ENCODE data around the gene TTC23.
A peak's percentile ranks its signal among the peaks of the same experiment; 100 is the strongest.

The TTC23 gene

DNA sequence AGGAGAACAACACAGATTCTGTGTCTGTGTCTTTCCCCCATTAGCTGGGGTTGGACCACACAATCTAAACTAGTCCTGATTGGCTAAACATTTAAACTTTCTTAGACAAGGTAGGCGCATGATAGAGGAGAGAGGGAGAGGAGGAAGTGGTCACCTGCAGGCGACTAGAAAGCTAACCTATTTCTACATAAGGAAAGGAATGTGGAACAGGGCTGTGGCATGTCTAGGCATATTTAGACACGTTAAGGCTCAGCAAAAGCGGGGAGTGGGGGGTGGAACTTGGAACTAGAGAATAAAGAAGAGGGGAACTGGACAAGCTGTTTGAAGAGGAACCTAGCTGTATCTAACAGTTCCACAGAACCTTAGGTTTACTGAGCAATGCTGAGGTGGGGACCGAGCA, 14.7 kb upstream of the TTC23 start:
- H3K4me1 Mint-ChIP-seq, result no peaks in the 10 kb centered on the region

DNA sequence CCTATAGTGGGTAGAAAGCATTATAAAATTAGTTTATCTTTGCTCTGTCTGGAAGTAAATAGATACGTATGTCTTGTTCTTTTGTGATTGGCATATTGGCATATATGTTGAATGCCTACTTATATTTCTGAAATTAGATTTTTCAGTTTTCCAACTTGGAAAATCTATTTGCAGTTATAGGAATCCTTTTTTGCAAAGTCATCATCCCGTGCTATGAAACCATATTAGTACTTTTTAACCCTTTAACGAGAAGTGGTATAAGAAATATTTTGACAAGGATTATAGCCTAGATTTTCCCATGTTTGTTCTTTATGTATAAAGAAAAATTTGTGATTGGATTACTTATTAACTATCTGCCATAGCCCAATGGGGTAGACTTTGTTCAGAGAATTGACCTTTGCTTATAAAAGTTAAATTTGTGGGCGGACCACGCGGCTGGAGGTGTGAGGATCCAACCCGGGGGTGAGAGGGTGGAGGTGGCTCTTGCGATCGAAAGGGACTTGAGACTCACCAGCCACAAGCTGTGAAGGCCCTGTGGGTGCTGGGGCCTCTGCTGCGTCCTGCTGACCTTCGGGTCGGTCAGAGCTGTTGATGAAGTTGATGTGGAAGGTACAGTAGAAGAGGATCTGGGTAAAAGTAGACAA, 7.8 kb upstream of the TTC23 start:
- no peak for ATAC-seq (replicated peaks)
- peaks cover 13 to 14% of the 10 kb centered on the region in 2 donors for H3K36me3 Mint-ChIP-seq
- no peak for DNase-seq
- peaks cover 12 to 23% of the 10 kb centered on the region in 2 donors for H3K4me1 Mint-ChIP-seq
- H3K27me3 Mint-ChIP-seq, result no peaks in the 10 kb centered on the region
- H3K4me3 Mint-ChIP-seq, result no peak overlapping the region
- H3K9me3 Mint-ChIP-seq, result no peaks in the 10 kb centered on the region
- no peak overlapping the region for H3K27ac Mint-ChIP-seq

More for the DNA sequence above, 14.7 kb upstream of the TTC23 start:
- no peak for DNase-seq
- Mint-ChIP-seq H3K27me3 (no peaks in the 10 kb centered on the region), H3K4me3 (no peak overlapping the region), H3K27ac (no peak overlapping the region), H3K36me3 (peaks cover 2 to 9% of the 10 kb centered on the region in 2 donors), H3K9me3 (no peaks in the 10 kb centered on the region)
- no peak for ATAC-seq (replicated peaks)

DNA sequence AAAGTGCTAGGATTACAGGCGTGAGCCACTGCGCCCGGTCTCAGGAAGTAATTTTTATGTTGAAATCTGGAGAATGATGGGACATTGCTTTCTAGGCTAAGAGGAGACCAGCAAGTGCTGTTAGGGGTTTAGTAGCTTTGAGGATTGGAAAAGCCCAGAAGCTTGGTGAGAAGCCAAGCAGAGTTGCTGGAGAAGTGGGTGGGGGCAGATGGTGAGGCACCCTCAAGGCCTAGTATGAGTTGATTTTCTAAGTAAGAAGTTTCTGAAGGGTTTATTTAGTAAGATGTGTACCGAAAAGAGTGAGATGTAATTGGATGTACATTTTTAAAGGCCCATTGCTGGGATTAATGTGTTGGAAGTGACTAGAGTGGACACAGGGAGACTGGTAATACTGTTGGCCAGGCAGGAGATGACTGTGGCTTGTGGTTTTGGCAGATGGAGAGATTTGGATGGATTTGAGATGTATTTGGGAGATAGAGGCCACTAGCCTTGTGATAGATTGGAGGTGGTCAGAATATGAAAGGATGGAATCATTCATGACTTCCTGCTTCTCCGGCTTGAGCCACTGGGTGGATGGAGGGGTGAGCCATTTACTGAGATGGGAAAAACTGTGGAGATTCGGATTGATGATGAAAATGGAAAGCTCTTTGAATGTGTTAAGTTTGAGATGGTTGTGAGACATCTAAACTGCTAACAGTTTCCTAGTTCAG, 4.2 kb upstream of the TTC23 start:
- no peak for ATAC-seq (replicated peaks)

DNA sequence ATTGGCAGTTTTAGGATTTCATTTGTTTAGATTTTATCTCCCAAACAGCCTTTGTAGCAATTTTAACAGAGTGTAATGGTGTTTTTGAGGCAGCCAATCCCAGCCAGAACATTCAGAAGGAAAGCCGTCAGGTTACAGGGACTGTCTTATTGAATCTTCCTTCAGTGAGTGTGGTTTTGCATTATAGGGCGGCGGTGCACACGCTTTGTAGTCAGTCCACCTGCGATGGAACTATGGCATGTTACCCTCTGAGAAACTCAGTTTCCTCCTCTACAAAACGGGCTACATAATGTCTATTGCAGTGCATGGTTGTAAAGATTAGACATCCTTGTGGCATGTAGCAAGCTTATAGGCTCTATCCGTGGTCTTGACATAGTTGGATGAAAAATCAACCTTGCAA, 2.9 kb upstream of the TTC23 start:
- ATAC-seq (replicated peaks) (no peak), DNase-seq (no peak)
- Mint-ChIP-seq H3K36me3 (peaks cover under 1 to 6% of the 10 kb centered on the region in 2 donors), H3K9me3 (no peaks in the 10 kb centered on the region), H3K27ac (no peak overlapping the region), H3K4me3 (peak overlapping the region; percentile 86 to 93), H3K4me1 (peaks cover 16 to 25% of the 10 kb centered on the region in 2 donors), H3K27me3 (no peaks in the 10 kb centered on the region)

More for the DNA sequence above, 4.2 kb upstream of the TTC23 start:
- DNase-seq, result no peak
- no peaks in the 10 kb centered on the region for H3K9me3 Mint-ChIP-seq
- no peak overlapping the region for H3K27ac Mint-ChIP-seq
- peaks cover 10 to 13% of the 10 kb centered on the region in 2 donors for H3K36me3 Mint-ChIP-seq
- H3K4me1 Mint-ChIP-seq, result peaks cover 16 to 29% of the 10 kb centered on the region in 2 donors
- peak overlapping the region in 1 of 2 donors; percentile 8 for H3K4me3 Mint-ChIP-seq
- H3K27me3 Mint-ChIP-seq, result no peaks in the 10 kb centered on the region

DNA sequence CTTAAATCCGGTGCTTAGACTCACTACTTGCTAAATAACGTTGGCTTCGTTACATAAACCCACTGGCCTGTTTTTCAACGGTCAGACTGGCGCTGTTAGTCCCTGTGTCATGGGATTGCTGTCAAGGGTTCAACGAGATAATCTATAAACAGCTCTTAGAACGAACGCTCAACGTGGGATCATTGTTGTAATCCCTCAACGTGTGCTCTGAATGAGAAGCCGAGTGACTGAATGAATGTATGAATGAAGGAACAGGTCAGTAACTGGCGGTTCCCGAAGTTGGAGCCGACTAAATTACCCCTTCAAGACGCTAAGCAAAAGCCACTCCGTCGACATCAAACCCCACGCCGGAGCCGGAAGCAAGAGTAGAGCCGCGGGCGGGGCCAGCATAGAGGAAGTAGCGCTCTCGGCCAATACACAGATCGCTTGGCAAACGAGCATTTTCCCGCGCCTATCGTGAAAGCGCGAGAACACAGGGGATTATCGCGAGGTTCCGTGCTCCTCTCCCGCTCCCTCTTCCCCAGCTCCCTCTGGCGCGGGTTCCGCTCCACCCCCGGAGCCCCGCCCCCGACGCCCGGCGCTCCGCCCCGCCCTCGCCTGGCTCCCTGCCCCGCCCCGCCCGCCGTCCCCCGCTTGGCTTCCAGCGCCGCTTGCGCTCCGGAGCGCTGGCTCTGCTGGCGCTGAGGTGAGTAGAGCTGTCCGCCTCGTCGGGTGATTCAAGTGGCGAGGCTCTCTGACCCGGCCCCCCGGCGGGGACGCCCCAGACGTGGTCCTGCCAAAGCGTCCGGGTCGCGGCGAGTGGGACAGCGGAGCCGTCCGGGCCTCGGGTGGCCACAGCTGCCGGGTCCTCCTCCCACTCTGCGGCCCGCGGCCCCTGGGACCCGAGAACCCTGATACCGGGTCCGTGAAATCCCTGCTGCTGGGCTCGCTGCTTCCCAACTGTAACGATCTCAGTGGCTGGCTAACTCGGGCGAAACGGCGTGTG, 1.8 kb upstream of the TTC23 start, which contains the start of gene LRRC28:
TSS of gene LRRC28 (plus strand) at position 625 of the 985 bp plus-strand sequence. CDS start 4,477 bp downstream, outside the sequence.
- Mint-ChIP-seq H3K4me3 (peak within 1 kb of the TSS; percentile 86 to 93), H3K9me3 (no peaks in the 10 kb centered on the region), H3K27me3 (no peaks in the 10 kb centered on the region), H3K4me1 (peaks cover 16 to 24% of the 10 kb centered on the region in 2 donors), H3K27ac (peak within 1 kb of the TSS; percentile 93), H3K36me3 (peaks cover 0 to 1% of the 10 kb centered on the region in 2 donors)
- ATAC-seq (replicated peaks) (peak; percentile 97), DNase-seq (peak; percentile 98)

DNA sequence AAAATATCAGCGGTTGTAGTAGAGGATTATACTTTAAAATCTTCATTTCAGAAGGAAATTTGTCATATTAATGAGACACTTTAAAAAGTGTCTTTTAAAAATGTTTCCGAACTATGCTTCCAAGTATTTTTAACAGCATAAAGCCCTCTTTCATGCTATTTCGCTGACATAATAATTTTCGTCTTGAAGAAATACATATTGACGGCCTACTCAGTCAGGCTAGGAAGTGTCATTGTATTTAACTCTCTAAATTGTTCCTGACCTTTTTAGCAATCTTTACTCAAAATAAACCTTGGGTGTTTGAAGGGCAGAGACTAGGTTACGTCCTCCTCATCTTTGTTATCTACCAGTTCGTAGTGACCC, 1.1 kb upstream of the TTC23 start:
- ATAC-seq (replicated peaks) (no peak), DNase-seq (no peak)
- Mint-ChIP-seq H3K4me3 (peak overlapping the region; percentile 86 to 93), H3K27ac (peak overlapping the region; percentile 93), H3K9me3 (no peaks in the 10 kb centered on the region), H3K4me1 (peaks cover 16 to 24% of the 10 kb centered on the region in 2 donors), H3K36me3 (no peaks in the 10 kb centered on the region), H3K27me3 (no peaks in the 10 kb centered on the region)

DNA sequence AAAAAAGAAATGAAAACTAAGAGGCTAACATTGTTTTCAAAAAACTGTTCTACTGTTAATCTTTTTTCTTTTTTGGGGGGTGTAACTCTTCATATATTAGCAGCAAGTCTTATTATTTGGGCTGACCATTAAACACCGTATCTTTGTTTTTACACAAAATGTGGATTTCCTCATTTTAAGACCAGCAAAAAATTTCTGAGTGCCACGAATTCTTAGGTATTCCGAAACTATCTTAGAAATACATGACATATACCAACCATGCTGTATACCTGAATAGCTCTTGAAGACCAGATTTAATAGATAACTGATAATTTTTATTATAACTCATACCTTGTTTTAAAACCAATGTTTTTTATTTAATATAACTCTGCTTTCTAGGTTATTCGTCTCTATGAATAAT, 620 bp upstream of the TTC23 start:
- ATAC-seq (replicated peaks) (no peak), DNase-seq (no peak)
- Mint-ChIP-seq H3K27me3 (no peaks in the 10 kb centered on the region), H3K9me3 (no peaks in the 10 kb centered on the region), H3K4me3 (no peak overlapping the region), H3K36me3 (no peaks in the 10 kb centered on the region), H3K27ac (no peak overlapping the region), H3K4me1 (peaks cover 16 to 24% of the 10 kb centered on the region in 2 donors)

DNA sequence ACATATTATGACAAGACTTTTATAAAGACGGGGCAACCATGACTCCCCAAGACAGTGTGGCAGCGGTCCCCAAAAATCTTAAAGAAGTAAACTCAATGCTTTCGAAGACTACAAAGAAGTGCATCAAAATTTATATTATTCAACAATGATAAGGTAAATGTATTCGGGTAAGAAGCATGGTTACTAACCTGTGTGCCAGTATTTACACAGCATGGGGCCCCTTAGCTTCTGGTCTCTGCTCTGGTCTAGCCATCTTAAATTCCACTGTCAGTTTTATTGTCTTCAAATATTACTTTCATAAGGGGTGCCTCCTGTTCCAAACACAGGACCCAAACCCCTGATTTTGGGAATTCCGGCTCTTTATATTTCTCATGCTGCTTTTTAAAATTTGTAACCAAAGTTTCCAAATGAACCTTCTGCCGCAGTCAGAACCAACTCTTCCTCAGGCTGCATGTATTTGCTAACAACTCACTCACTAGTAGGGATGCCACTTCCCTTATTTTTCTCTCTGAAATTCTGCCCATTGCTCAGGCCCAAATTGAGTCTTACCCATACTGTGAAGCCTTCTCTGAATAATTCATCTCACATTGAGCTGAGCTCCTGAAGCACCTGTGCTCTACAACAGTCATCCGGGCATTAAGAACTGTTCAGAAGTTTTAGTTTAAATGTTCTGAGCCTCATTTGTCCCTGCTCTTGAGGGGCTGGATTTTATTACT, 1.2 kb downstream of the TTC23 start:
- Mint-ChIP-seq H3K4me1 (peaks cover 10 to 15% of the 10 kb centered on the region in 2 donors), H3K36me3 (no peaks in the 10 kb centered on the region), H3K9me3 (no peaks in the 10 kb centered on the region), H3K27me3 (no peaks in the 10 kb centered on the region), H3K27ac (no peak overlapping the region), H3K4me3 (no peak overlapping the region)
- DNase-seq, result no peak
- ATAC-seq (replicated peaks), result no peak

DNA sequence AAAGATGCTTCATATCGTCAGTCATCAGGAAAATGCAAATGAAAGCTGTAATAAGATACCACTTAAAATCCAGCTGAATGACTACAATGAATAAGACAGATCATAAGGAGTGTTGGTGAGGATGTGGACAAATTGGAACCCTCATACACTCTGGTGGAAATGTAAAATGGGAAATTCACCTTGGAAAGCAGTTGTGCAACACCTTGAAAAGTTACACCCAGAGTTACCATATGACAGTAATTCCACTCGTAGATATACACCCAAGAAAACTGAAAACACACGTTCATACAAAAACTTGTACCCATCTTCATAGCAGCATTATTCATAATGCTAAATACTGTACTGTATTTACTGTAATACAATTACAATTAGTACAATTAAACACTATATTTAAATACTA, 2.3 kb downstream of the TTC23 start:
- no peak overlapping the region for H3K4me3 Mint-ChIP-seq
- ATAC-seq (replicated peaks) (no peak), DNase-seq (no peak)
- H3K36me3 Mint-ChIP-seq, result no peaks in the 10 kb centered on the region
- H3K9me3 Mint-ChIP-seq, result no peaks in the 10 kb centered on the region
- no peak overlapping the region for H3K27ac Mint-ChIP-seq
- H3K4me1 Mint-ChIP-seq, result peaks cover 3 to 5% of the 10 kb centered on the region in 2 donors
- H3K27me3 Mint-ChIP-seq, result no peaks in the 10 kb centered on the region

DNA sequence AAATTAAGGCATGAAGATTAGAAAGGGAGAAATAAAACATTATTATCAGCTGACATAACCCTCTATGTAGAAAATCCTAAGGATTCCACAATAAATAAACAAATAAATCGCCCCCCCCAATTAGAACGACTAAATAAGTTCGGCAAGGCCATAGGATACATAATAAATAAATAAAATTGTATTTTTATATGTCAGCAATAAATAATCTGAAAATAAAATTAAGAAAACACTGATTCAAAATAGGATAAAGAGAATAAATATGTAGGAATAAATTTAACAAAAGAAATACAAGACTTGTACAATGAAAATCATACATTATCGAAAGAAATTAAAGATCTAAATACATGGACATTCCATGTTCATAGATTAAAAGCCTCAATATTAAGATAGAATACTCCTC, 5.1 kb downstream of the TTC23 start:
- H3K36me3 Mint-ChIP-seq, result peaks cover 2 to 4% of the 10 kb centered on the region in 2 donors
- H3K4me1 Mint-ChIP-seq, result no peaks in the 10 kb centered on the region
- no peak overlapping the region for H3K27ac Mint-ChIP-seq

DNA sequence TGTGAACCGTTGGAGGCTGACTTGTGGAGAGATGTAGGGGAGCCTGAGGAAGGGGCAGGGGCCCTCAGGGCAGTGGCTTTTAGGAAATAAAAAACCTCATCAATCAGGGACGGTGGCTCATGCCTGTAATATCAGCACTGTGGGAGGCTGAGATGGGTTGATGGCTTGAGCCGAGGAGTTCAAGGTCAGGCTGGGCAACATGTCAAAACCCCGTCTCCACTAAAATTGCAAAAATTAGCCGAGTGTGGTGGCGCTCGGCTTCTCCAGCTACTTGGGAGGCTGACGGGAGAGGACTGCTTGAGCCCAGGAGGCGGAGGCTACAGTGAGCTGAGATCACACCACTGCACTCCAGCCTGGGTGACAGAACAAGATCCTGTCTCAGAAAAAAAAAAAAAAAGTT, 7.6 kb downstream of the TTC23 start:
- ATAC-seq (replicated peaks) (no peak), DNase-seq (no peak)
- Mint-ChIP-seq H3K4me3 (no peak overlapping the region), H3K9me3 (no peaks in the 10 kb centered on the region), H3K4me1 (peaks cover 0 to 3% of the 10 kb centered on the region in 2 donors), H3K36me3 (peaks cover 2 to 7% of the 10 kb centered on the region in 2 donors), H3K27ac (no peak overlapping the region), H3K27me3 (peaks cover 0 to 6% of the 10 kb centered on the region in 2 donors)

More for the DNA sequence above, 5.1 kb downstream of the TTC23 start:
- Mint-ChIP-seq H3K9me3 (no peaks in the 10 kb centered on the region), H3K4me3 (no peak overlapping the region), H3K27me3 (peaks cover 0 to 6% of the 10 kb centered on the region in 2 donors)
- DNase-seq (no peak), ATAC-seq (replicated peaks) (no peak)

DNA sequence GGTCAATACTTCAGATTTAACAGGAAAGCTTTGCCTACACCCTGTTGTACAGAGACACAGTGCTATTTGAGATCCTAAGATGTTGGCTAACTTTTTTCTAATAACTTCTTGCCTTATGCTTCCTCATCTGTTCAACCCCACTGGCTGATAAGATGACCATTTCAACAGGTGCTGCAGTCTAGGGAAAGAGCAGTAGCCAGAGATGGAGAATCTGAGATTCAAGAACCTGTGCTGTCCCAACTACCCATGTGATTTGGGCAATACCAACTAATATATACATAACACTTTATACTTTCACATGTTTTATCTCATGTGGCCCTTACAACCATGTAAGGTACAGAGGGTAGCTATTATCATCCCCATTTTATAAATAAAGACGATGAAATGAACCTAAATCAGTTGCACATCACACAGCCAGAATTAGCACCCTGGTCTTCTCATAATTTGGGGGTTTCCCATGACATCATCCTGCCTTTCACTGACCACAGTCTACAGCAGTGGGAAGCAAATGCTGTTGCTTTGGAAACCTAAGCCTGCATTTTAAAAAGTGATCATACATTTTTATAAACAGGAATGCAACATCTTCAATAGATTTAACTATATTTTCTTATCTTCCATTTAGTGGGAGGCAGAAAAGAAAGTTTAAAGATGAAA, 9.7 kb downstream of the TTC23 start:
- peaks cover 2 to 7% of the 10 kb centered on the region in 2 donors for H3K36me3 Mint-ChIP-seq
- H3K4me3 Mint-ChIP-seq, result no peak overlapping the region
- no peak overlapping the region for H3K27ac Mint-ChIP-seq
- H3K4me1 Mint-ChIP-seq, result peaks cover 0 to 3% of the 10 kb centered on the region in 2 donors
- H3K27me3 Mint-ChIP-seq, result peaks cover 0 to 6% of the 10 kb centered on the region in 2 donors
- H3K9me3 Mint-ChIP-seq, result no peaks in the 10 kb centered on the region
- ATAC-seq (replicated peaks) (peak; percentile 86 to 97), DNase-seq (no peak)

DNA sequence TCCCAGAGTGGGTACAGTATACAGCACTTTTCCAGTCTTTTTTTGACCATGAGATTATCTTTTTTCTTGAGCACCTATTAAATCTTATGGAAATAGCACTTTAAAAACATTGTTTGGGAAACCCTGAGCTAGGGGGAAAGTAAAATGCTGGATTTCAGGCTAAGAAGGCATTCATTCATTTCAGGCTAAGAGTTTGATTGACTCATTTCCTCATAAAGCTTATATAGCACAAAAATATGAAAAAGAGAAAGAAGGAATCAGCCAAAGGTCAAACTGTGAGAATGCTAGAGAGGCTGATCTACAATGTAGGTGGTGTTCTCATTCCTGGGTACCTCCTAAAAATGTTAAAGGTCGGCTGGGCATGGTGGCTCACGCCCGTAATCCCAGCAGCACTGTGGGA, 10.5 kb downstream of the TTC23 start:
- H3K4me3 Mint-ChIP-seq, result no peak overlapping the region
- peaks cover 2 to 7% of the 10 kb centered on the region in 2 donors for H3K36me3 Mint-ChIP-seq
- DNase-seq, result no peak
- ATAC-seq (replicated peaks), result no peak
- peaks cover 0 to 3% of the 10 kb centered on the region in 2 donors for H3K4me1 Mint-ChIP-seq
- peaks cover 0 to 6% of the 10 kb centered on the region in 2 donors for H3K27me3 Mint-ChIP-seq
- no peaks in the 10 kb centered on the region for H3K9me3 Mint-ChIP-seq
- H3K27ac Mint-ChIP-seq, result peak overlapping the region; percentile 56

Data from stimulated activated naive B cell treated with anti-CD40 and anti-IgM and Interleukin-4, amounts not matched to agents 10 μg/mL and 1 μg/mL and 100 μg/mL, for 72 hours (primary cell).